ENCODE results near the gene GTF3C1.

GTF3C1 gene

DNA sequence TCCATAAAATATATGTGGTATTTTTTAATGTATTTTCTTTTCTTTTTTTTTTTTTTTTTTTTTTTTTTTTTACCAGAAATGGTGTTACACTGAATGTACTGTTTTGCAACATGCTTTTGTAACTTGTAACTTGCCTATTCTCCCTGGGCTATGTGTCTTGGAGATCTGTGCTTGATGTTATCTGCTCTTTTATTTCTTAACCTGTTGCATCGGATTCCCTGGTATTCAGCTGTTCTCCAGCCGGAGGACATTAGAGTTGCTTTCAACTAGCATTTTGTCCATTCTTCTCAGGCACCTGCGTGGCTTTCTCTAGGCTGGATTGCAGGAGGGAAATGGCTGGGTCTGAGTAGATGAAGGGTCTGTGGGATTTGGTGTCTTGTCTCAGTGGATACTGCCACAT, 47.6 kb upstream of the GTF3C1 start:
- no peaks in the 10 kb centered on the region for H3K27me3 ChIP-seq (ENCODE audit: low read depth, low read length)
- H3K79me2 ChIP-seq (ENCODE audit: low read length) = no peaks in the 10 kb centered on the region
- no peaks in the 10 kb centered on the region for H3K36me3 ChIP-seq (replicated peaks; ENCODE audit: low read depth, low read length)
- no peaks in the 10 kb centered on the region for H3K4me1 ChIP-seq (ENCODE audit: low read length)
- no peak overlapping the region for H3K9ac ChIP-seq (ENCODE audit: low read length)
- no peak overlapping the region for H3K27ac ChIP-seq (ENCODE audit: low read length)
- H3K4me3 ChIP-seq (ENCODE audit: low read length) = no peak overlapping the region
- no peak overlapping the region for H3K4me2 ChIP-seq (ENCODE audit: low read length)
- TF ChIP-seq, protein P1, sequence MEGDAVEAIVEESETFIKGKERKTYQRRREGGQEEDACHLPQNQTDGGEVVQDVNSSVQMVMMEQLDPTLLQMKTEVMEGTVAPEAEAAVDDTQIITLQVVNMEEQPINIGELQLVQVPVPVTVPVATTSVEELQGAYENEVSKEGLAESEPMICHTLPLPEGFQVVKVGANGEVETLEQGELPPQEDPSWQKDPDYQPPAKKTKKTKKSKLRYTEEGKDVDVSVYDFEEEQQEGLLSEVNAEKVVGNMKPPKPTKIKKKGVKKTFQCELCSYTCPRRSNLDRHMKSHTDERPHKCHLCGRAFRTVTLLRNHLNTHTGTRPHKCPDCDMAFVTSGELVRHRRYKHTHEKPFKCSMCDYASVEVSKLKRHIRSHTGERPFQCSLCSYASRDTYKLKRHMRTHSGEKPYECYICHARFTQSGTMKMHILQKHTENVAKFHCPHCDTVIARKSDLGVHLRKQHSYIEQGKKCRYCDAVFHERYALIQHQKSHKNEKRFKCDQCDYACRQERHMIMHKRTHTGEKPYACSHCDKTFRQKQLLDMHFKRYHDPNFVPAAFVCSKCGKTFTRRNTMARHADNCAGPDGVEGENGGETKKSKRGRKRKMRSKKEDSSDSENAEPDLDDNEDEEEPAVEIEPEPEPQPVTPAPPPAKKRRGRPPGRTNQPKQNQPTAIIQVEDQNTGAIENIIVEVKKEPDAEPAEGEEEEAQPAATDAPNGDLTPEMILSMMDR (IDR thresholded peaks at IDR 0.05; ENCODE audit: low read depth, low read length) = no peak
- no peak for TF ChIP-seq EZH2phosphoT487 (IDR thresholded peaks at IDR 0.05; ENCODE audit: low read depth)
- no peak overlapping the region for H2AFZ ChIP-seq (ENCODE audit: low read depth, low read length)
- H4K20me1 ChIP-seq (ENCODE audit: insufficient read depth, low read length) = no peaks in the 10 kb centered on the region
- H3K9me3 ChIP-seq (ENCODE audit: insufficient read depth, low read length) = no peaks in the 10 kb centered on the region

DNA sequence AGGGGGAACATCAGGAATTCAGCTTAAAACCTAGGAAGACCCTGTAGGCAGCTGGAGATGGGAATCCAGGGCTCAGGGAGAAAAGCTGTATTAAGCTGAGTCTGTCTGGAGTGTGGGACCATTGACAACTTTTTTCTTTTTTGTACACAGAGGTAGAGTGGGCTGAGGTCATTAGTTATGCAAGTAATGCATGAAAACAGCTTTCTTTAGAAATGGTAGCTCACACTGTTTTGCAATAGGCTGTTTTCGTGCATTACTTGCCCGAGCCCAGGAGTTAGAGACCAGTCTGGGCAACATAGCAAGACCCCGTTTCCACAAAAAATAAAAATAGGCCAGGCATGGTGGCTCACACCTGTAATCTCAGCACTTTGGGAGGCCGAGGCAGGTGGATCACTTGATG, 46.7 kb upstream of the GTF3C1 start:
- Histone ChIP-seq H3K9ac (ENCODE audit: low read length) (no peak overlapping the region), H3K4me3 (ENCODE audit: low read length) (no peak overlapping the region), H3K36me3 (replicated peaks; ENCODE audit: low read depth, low read length) (no peaks in the 10 kb centered on the region), H3K4me1 (ENCODE audit: low read length) (no peaks in the 10 kb centered on the region), H3K79me2 (ENCODE audit: low read length) (no peaks in the 10 kb centered on the region), H3K4me2 (ENCODE audit: low read length) (no peak overlapping the region), H2AFZ (ENCODE audit: low read depth, low read length) (no peak overlapping the region), H4K20me1 (ENCODE audit: insufficient read depth, low read length) (no peaks in the 10 kb centered on the region), H3K27me3 (ENCODE audit: low read depth, low read length) (no peaks in the 10 kb centered on the region), H3K27ac (ENCODE audit: low read length) (no peak overlapping the region), H3K9me3 (ENCODE audit: insufficient read depth, low read length) (no peaks in the 10 kb centered on the region)
- TF ChIP-seq EZH2phosphoT487 (IDR thresholded peaks at IDR 0.05; ENCODE audit: low read depth) = no peak
- TF ChIP-seq, protein P1 (IDR thresholded peaks at IDR 0.05; ENCODE audit: low read depth, low read length) = no peak

GRCh38 chr16:27595993-27596392, 46.3 kb upstream of the GTF3C1 start:
- H3K27me3 ChIP-seq (ENCODE audit: low read depth, low read length) = no peaks in the 10 kb centered on the region
- H3K27ac ChIP-seq (ENCODE audit: low read length) = no peak overlapping the region
- H3K36me3 ChIP-seq (replicated peaks; ENCODE audit: low read depth, low read length) = no peaks in the 10 kb centered on the region
- TF ChIP-seq EZH2phosphoT487 (IDR thresholded peaks at IDR 0.05; ENCODE audit: low read depth) = no peak
- TF ChIP-seq, protein P1 (IDR thresholded peaks at IDR 0.05; ENCODE audit: low read depth, low read length) = no peak
- H3K9me3 ChIP-seq (ENCODE audit: insufficient read depth, low read length) = no peaks in the 10 kb centered on the region
- no peak overlapping the region for H2AFZ ChIP-seq (ENCODE audit: low read depth, low read length)
- no peak overlapping the region for H3K4me2 ChIP-seq (ENCODE audit: low read length)
- no peaks in the 10 kb centered on the region for H3K4me1 ChIP-seq (ENCODE audit: low read length)
- H3K79me2 ChIP-seq (ENCODE audit: low read length) = no peaks in the 10 kb centered on the region
- H3K4me3 ChIP-seq (ENCODE audit: low read length) = no peak overlapping the region
- no peak overlapping the region for H3K9ac ChIP-seq (ENCODE audit: low read length)
- no peaks in the 10 kb centered on the region for H4K20me1 ChIP-seq (ENCODE audit: insufficient read depth, low read length)

- no peak overlapping the region for H3K4me3 ChIP-seq (ENCODE audit: low read length)
- H3K36me3 ChIP-seq (replicated peaks; ENCODE audit: low read depth, low read length) = no peaks in the 10 kb centered on the region
- no peak overlapping the region for H3K4me2 ChIP-seq (ENCODE audit: low read length)
- no peak overlapping the region for H2AFZ ChIP-seq (ENCODE audit: low read depth, low read length)
- H3K9ac ChIP-seq (ENCODE audit: low read length) = no peak overlapping the region
- no peaks in the 10 kb centered on the region for H3K27me3 ChIP-seq (ENCODE audit: low read depth, low read length)
- no peaks in the 10 kb centered on the region for H4K20me1 ChIP-seq (ENCODE audit: insufficient read depth, low read length)
- H3K79me2 ChIP-seq (ENCODE audit: low read length) = no peaks in the 10 kb centered on the region
- TF ChIP-seq EZH2phosphoT487 (IDR thresholded peaks at IDR 0.05; ENCODE audit: low read depth) = no peak
- TF ChIP-seq, protein P1 (IDR thresholded peaks at IDR 0.05; ENCODE audit: low read depth, low read length) = no peak
- no peak overlapping the region for H3K27ac ChIP-seq (ENCODE audit: low read length)
- H3K4me1 ChIP-seq (ENCODE audit: low read length) = no peaks in the 10 kb centered on the region
- H3K9me3 ChIP-seq (ENCODE audit: insufficient read depth, low read length) = no peaks in the 10 kb centered on the region
Measured at GRCh38 chr16:27595475-27595874, 45.8 kb upstream of the GTF3C1 start.

All from OCI-LY3 (cell line).